Left ventricle myocardium inferior (tissue), 1 donor: ENCODE measurements around the gene RAI1. TPM values are rescaled to one million over a fixed set of nuclear protein-coding genes. Genes with fewer than 3 reads are reported as not detected.
A peak's percentile ranks its signal among the peaks of the same experiment; 100 is the strongest.

Experiments used
- DNase-seq: peaks from one replicate; pipeline ENCODE4 v3.0.0-alpha.2; 2020
- H3K27ac ChIP-seq: fragments of 200-600 bp; replicated peaks from 2 replicates; pipeline ENCODE4 v1.8.0; 2021
- H3K27me3 ChIP-seq: fragments of 200-600 bp; 2 replicates; pipeline ENCODE4 v1.8.0; 2021; ENCODE audit warnings: low read depth
- H3K36me3 ChIP-seq: fragments of 200-600 bp; 2 replicates; pipeline ENCODE4 v1.8.0; 2021
- H3K4me1 ChIP-seq: fragments of 200-600 bp; 2 replicates; pipeline ENCODE4 v1.8.0; 2021
- H3K4me3 ChIP-seq: fragments of 200-600 bp; 2 replicates; pipeline ENCODE4 v1.8.0; 2021; ENCODE audit warnings: mild to moderate bottlenecking, moderate library complexity
- H3K9me3 ChIP-seq: fragments of 200-600 bp; replicated peaks from 2 replicates; pipeline ENCODE4 v1.8.0; 2021
- CTCF ChIP-seq: fragments of 200-600 bp; IDR thresholded peaks from 2 replicates; pipeline ENCODE4 v1.8.0; 2021; ENCODE audit warnings: antibody characterized with exemption, mild to moderate bottlenecking, borderline replicate concordance
- intact Hi-C: fragments of 100-400 bp; cut with micrococcal nuclease; formaldehyde crosslinking; loops from one replicate; pipeline ENCODE4 v1.11.0; 2022
- total RNA-seq: library from RNA; stranded (reverse); fragmentation: NEBNext Ultra II Directional; extraction: Animal tissue kit (Norgen Biotek cat#: 25700); gene quantifications from one replicate; pipeline ENCODE4 v1.2.1, GENCODE V29; 2021
- donor health status: DM: no; HTN: yes; CAD: no; lungs with severe emphysema.

RAI1 gene
- total RNA-seq, 1 donor from 2014 or later: 22.5 TPM

- peak; percentile 85 for DNase-seq
- H3K27me3 ChIP-seq: no peaks in the 10 kb centered on the region
- H3K27ac ChIP-seq: peak overlapping the region; percentile 95
- no peaks in the 10 kb centered on the region for H3K9me3 ChIP-seq
- H3K36me3 ChIP-seq: no peaks in the 10 kb centered on the region
- H3K4me1 ChIP-seq: peaks cover 92% of the 10 kb centered on the region
- peak overlapping the region; percentile 72 for H3K4me3 ChIP-seq
- intact Hi-C loops: loop anchor here (10.0 kb wide), 1 partner anchor 88 kb away; no protein-coding TSS in a partner anchor
- TF ChIP-seq CTCF: peak; percentile 45
These were observed 102.0 kb downstream of the RAI1 start for GRCh38 chr17:17783116-17783824.

DNA sequence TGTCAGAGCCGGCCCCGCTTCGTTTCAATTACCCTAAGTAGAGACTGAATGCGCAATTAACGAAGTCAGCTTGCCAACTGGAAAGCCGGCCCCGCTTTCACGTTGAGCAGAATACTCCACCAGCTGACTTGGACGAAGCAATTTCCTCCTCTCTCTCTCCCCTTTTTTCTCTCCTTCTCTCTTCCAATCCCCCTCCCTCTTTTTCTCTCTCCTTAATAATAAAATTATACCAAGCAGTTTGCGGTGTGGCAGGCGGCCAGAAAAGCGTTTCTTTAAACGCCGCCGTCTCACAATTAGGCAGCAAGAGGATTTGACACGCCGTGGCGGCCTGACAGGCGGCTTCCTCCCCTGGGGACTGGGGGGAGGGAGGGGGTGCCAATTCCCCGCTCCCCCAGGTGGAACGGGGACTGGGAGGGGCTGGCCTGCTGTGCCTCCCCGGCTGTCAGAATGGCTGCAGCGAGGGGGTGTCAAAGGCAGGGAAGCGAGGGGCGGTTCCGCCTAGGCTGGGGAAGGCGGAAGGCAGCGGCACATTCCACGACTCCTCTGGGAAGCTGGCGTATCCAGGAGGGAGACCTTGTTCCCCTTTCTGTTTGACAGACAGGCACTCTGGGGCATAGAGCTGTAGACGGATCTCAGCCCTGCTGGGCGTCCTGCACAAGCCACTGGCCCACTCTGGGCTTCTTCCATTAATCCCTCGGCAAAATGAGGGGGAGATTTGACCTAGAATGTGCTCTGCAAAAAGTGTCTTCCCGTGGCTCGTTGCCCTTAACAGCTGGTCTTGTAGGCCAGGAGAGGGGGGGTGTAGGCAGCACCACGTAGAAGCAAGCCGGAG lies 102.8 kb downstream of the RAI1 start:
- Histone ChIP-seq H3K9me3 (no peaks in the 10 kb centered on the region), H3K36me3 (no peaks in the 10 kb centered on the region), H3K27me3 (no peaks in the 10 kb centered on the region), H3K4me3 (peak overlapping the region; percentile 72), H3K4me1 (peaks cover 87% of the 10 kb centered on the region), H3K27ac (peak overlapping the region; percentile 95)
- DNase-seq: peak; percentile 66
- intact Hi-C loops: loop anchor here (10.0 kb wide), 1 partner anchor 89 kb away; no protein-coding TSS in a partner anchor
- TF ChIP-seq CTCF: no peak

DNA sequence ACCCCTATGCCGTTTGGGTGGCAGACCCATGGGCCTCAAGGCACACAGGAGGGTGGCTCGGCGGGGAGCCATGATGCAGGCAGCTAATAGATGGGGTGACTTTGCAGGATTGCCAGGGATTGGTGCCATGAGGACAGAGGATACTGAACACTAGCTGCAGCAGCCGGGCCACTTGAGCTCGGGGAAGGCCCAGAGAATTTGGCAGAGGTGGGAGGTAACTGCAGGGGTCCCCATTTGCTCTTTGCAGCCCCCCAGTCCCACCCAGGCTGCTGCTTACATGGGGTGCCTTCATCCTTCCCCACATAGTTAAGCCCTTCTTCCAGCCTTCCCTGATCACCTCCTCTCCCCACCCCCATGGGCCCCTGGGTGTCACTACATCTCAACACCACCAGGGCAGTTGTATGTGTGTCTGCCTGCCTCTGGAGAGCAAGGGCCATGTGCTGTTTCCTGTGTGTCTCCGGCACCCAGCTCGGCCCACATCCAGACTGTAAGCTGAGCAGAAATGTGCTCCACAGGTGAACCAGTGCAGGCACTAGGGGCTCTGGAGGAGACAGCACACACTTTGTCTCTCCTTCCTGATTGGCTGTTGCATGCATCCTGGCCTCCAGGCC lies 103.5 kb downstream of the RAI1 start:
- no peak for DNase-seq
- no peaks in the 10 kb centered on the region for H3K36me3 ChIP-seq
- no peaks in the 10 kb centered on the region for H3K27me3 ChIP-seq
- intact Hi-C loops: loop anchor here (10.0 kb wide), 1 partner anchor 90 kb away; no protein-coding TSS in a partner anchor
- H3K27ac ChIP-seq: peak overlapping the region; percentile 95
- peaks cover 87% of the 10 kb centered on the region for H3K4me1 ChIP-seq
- no peaks in the 10 kb centered on the region for H3K9me3 ChIP-seq
- peak overlapping the region; percentile 72 for H3K4me3 ChIP-seq
- peak; percentile 33 for TF ChIP-seq CTCF

DNA sequence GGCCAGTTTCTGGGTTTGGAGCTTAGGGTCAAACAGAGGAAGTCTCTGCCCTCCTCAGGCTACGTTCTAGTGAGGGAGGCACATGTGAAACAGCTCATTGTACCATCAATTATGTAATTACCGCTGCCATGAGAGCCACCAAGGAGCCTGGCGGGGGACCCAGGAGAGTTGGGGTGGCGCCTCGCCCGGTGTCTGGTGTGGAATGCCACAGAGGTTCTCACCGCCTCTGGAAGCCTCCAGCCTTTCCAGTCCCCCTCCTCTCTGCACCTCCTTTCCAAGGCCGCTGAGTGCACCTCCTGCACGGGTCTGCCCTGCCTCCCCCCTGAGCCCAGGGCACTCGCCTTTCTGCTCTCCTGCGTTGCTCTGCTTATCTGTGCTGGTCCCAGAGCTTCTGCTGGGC lies 104.1 kb downstream of the RAI1 start:
- Histone ChIP-seq H3K27me3 (no peaks in the 10 kb centered on the region), H3K4me3 (no peak overlapping the region), H3K27ac (peak overlapping the region; percentile 95), H3K9me3 (no peaks in the 10 kb centered on the region), H3K4me1 (peaks cover 87% of the 10 kb centered on the region), H3K36me3 (no peaks in the 10 kb centered on the region)
- DNase-seq: no peak
- intact Hi-C loops: loop anchor here (10.0 kb wide), 1 partner anchor 91 kb away; no protein-coding TSS in a partner anchor
- no peak for TF ChIP-seq CTCF

DNA sequence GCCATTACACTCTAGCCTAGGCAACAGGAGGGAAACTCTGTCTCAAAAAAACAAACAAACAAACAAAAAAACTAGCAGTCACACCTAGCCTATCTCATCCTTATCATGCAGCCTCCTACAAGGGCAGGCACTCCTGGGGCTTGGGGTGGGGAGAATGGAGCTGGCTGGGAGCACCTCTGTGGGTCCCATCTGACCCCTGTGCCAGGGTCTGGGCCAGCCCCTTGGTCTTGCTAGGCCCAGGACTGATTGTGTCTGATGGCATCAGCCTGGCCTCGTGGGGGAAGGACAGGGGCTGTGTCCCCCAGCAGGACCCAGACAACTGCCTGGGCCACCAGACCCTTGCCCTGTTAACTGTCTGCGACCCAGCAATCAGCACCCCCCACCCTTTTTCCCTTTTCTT lies 105.7 kb downstream of the RAI1 start:
- intact Hi-C loops: loop anchor here (10.0 kb wide), 1 partner anchor 92 kb away; no protein-coding TSS in a partner anchor
- DNase-seq: no peak
- Histone ChIP-seq H3K4me1 (peaks cover 87% of the 10 kb centered on the region), H3K9me3 (no peaks in the 10 kb centered on the region), H3K36me3 (no peaks in the 10 kb centered on the region), H3K27ac (no peak overlapping the region), H3K4me3 (no peak overlapping the region), H3K27me3 (no peaks in the 10 kb centered on the region)
- no peak for TF ChIP-seq CTCF
